Testis (tissue), 2 donors: ENCODE data around the gene CDH13.

Experiments used
- POLR2A ChIP-seq: fragments of 450-650 bp; IDR thresholded peaks from one replicate; pipeline ENCODE4 v1.6.1; 2017; ENCODE audit warnings: antibody characterized with exemption, mild to moderate bottlenecking, moderate library complexity
- TF ChIP-seq, protein P1 (sequence below), 3 experiments: fragments of 450-650 bp in 2 of 3; fragments of 200-600 bp in 1 of 3; sonication (generic) in 1 of 3; IDR thresholded peaks; one replicate each; pipeline ENCODE4 v1.5.1; 2016 to 2019; ENCODE audit warnings: antibody characterized with exemption in 3 of 3, mild to moderate bottlenecking in 2 of 3, moderate library complexity in 1 of 3

DNA sequence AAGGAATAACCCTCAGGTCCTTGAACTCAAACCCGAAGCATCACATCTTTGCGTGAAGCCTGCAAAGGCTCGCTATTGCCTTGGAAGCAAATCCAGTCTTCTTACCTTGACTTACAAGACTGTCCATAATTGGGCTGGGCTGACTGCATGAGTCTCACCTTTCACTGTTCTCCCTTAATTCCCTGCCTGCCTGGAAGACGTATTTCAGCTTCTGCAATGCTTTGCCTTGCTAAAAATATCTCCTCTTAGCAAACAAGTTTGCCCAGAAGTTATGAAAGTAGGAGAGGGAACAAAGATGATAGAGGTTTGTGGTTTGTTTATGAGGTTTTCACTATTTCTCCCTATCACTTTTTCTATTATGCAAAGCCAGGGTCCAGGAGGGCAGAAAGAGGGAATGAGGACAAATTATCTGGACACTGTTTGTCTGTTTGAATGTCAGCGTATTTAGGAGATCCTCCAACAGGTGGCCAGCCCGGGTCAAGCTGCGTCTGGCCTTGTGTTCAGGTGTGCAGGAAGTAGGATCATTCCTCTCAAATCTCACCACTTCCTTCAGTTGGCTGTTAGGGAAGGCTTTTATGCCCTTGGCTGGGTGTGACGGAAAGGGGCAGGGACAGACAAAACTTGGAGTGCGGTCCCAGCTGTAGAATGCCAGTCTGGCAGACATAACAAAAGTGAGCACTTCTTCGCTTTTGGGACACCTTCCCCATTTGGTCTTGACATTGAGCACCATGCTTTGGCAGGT lies 488.9 kb downstream of the CDH13 start:
- TF ChIP-seq, protein P1, sequence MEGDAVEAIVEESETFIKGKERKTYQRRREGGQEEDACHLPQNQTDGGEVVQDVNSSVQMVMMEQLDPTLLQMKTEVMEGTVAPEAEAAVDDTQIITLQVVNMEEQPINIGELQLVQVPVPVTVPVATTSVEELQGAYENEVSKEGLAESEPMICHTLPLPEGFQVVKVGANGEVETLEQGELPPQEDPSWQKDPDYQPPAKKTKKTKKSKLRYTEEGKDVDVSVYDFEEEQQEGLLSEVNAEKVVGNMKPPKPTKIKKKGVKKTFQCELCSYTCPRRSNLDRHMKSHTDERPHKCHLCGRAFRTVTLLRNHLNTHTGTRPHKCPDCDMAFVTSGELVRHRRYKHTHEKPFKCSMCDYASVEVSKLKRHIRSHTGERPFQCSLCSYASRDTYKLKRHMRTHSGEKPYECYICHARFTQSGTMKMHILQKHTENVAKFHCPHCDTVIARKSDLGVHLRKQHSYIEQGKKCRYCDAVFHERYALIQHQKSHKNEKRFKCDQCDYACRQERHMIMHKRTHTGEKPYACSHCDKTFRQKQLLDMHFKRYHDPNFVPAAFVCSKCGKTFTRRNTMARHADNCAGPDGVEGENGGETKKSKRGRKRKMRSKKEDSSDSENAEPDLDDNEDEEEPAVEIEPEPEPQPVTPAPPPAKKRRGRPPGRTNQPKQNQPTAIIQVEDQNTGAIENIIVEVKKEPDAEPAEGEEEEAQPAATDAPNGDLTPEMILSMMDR (IDR thresholded peaks at IDR 0.05) = no peak
- no peak for TF ChIP-seq POLR2A
